Peyer's patch (tissue), 4 donors: ENCODE data around the gene EFNA5.

Source experiments
- CTCF ChIP-seq, 6 experiments: fragments of 450-650 bp in 4 of 6; fragments of 200-600 bp in 2 of 6; sonication (generic) in 1 of 6; IDR thresholded peaks; one replicate each; pipeline ENCODE4 v1.5.1; 2017 to 2019; ENCODE audit warnings: antibody characterized with exemption in 6 of 6, mild to moderate bottlenecking in 3 of 6, moderate library complexity in 1 of 6
- POLR2A ChIP-seq, 2 donors: fragments of 450-650 bp; IDR thresholded peaks; one replicate each; pipeline ENCODE4 v1.5.1; 2017; ENCODE audit warnings: antibody characterized with exemption in 2 of 2, mild to moderate bottlenecking in 2 of 2, moderate library complexity in 2 of 2

GRCh38 chr5:107670932-107671741 lies at the start of gene EFNA5:
- no peak for TF ChIP-seq CTCF (IDR thresholded peaks at IDR 0.05)
- TF ChIP-seq POLR2A (IDR thresholded peaks at IDR 0.05), result no peak
